Panc1 (cell line): ENCODE measurements around the gene RCOR1.

Experiments
- TF ChIP-seq, protein P1 (sequence below): fragments of 450-650 bp; IDR thresholded peaks from 2 replicates; pipeline ENCODE4 v1.5.1; 2017; ENCODE audit warnings: mild to moderate bottlenecking
- TF ChIP-seq, protein P2 (sequence below), 2 experiments: IDR thresholded peaks; 2 replicates each; pipeline ENCODE4 v1.6.1; 2011 to 2012; ENCODE audit warnings: low read depth in 2 of 2, control low read depth in 1 of 2, low read length in 1 of 2, mild to moderate bottlenecking in 1 of 2, moderate library complexity in 1 of 2; ENCODE audit not compliant: insufficient read depth in 1 of 2

- TF ChIP-seq, protein P1, sequence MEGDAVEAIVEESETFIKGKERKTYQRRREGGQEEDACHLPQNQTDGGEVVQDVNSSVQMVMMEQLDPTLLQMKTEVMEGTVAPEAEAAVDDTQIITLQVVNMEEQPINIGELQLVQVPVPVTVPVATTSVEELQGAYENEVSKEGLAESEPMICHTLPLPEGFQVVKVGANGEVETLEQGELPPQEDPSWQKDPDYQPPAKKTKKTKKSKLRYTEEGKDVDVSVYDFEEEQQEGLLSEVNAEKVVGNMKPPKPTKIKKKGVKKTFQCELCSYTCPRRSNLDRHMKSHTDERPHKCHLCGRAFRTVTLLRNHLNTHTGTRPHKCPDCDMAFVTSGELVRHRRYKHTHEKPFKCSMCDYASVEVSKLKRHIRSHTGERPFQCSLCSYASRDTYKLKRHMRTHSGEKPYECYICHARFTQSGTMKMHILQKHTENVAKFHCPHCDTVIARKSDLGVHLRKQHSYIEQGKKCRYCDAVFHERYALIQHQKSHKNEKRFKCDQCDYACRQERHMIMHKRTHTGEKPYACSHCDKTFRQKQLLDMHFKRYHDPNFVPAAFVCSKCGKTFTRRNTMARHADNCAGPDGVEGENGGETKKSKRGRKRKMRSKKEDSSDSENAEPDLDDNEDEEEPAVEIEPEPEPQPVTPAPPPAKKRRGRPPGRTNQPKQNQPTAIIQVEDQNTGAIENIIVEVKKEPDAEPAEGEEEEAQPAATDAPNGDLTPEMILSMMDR: no peak
- TF ChIP-seq, protein P2, sequence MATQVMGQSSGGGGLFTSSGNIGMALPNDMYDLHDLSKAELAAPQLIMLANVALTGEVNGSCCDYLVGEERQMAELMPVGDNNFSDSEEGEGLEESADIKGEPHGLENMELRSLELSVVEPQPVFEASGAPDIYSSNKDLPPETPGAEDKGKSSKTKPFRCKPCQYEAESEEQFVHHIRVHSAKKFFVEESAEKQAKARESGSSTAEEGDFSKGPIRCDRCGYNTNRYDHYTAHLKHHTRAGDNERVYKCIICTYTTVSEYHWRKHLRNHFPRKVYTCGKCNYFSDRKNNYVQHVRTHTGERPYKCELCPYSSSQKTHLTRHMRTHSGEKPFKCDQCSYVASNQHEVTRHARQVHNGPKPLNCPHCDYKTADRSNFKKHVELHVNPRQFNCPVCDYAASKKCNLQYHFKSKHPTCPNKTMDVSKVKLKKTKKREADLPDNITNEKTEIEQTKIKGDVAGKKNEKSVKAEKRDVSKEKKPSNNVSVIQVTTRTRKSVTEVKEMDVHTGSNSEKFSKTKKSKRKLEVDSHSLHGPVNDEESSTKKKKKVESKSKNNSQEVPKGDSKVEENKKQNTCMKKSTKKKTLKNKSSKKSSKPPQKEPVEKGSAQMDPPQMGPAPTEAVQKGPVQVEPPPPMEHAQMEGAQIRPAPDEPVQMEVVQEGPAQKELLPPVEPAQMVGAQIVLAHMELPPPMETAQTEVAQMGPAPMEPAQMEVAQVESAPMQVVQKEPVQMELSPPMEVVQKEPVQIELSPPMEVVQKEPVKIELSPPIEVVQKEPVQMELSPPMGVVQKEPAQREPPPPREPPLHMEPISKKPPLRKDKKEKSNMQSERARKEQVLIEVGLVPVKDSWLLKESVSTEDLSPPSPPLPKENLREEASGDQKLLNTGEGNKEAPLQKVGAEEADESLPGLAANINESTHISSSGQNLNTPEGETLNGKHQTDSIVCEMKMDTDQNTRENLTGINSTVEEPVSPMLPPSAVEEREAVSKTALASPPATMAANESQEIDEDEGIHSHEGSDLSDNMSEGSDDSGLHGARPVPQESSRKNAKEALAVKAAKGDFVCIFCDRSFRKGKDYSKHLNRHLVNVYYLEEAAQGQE (IDR thresholded peaks at IDR 0.05; ENCODE audit: insufficient read depth in 1 of 2, low read depth in 2 of 2, low read length in 1 of 2): no peak
Observed at GRCh38 chr14:102630405-102630804, 38.0 kb downstream of the RCOR1 start.
